Panc1 (cell line): ENCODE results near the gene COL23A1. TPM values are rescaled to one million over a fixed set of nuclear protein-coding genes. Genes with fewer than 3 reads are reported as not detected.
"Not testable (repeated sequence)": the region's sequence is repeated elsewhere in the genome, so short reads cannot be mapped to it uniquely, and the experiment has no call there.

Source experiments
- ATAC-seq: fragments of 200-7000 bp; cut with Tn5 transposase; 2 replicates; pipeline ENCODE4 v1.9.1; 2020; ENCODE audit warnings: mild to moderate bottlenecking, moderate library complexity
- BruUV-seq: library from RNA; stranded (reverse); fragments of 400-500 nt; replicated peaks from 2 replicates; lab custom pipeline; 2021; lab: Mats Ljungman, UMichigan
- CTCF ChIA-PET: fragments of 300-600 bp; sonication (Branson Sonifier 250); formaldehyde crosslinking; loops from one replicate; lab custom pipeline; 2022; ENCODE audit warnings: antibody characterized with exemption; lab: Charles Lee
- POLR2A ChIA-PET: fragments of 300-600 bp; sonication (Branson Sonifier 250); formaldehyde crosslinking; loops from one replicate; lab custom pipeline; 2022; ENCODE audit warnings: antibody characterized with exemption; lab: Charles Lee
- DNase-seq: peaks from one replicate; pipeline ENCODE4 v3.0.0-alpha.2; 2010; ENCODE audit warnings: low read depth, low spot score
- H3K27ac ChIP-seq: 2 replicates; pipeline ENCODE4 v1.5.1; 2011; ENCODE audit warnings: mild to moderate bottlenecking, low read length, inconsistent platforms
- H3K27me3 ChIP-seq: fragments of 200-500 bp; sonication (Bioruptor generic); 2 replicates; pipeline ENCODE4 v1.6.0; 2014; ENCODE audit warnings: low read length, inconsistent platforms; ENCODE audit not compliant: control insufficient read depth, insufficient read depth
- H3K36me3 ChIP-seq: fragments of 200-500 bp; sonication (Bioruptor generic); 2 replicates; pipeline ENCODE4 v1.5.1; 2014; ENCODE audit warnings: inconsistent platforms, mild to moderate bottlenecking, low read length, moderate library complexity; ENCODE audit not compliant: control insufficient read depth, insufficient read depth
- H3K4me1 ChIP-seq: 2 replicates; pipeline ENCODE4 v1.5.1; 2011; ENCODE audit warnings: inconsistent platforms, mild to moderate bottlenecking, low read length, moderate library complexity; ENCODE audit not compliant: control insufficient read depth, insufficient read depth
- H3K4me3 ChIP-seq, 2 experiments: 2 replicates each; pipeline ENCODE4 v1.5.1; 2011 to 2012; ENCODE audit warnings: low read depth in 2 of 2, low read length in 2 of 2, mild to moderate bottlenecking in 2 of 2, inconsistent platforms in 1 of 2, moderate library complexity in 1 of 2
- H3K9me3 ChIP-seq: fragments of 200-500 bp; sonication (Bioruptor generic); 2 replicates; pipeline ENCODE4 v1.5.1; 2014; ENCODE audit warnings: low read depth, mild to moderate bottlenecking, inconsistent platforms, low read length, moderate library complexity; ENCODE audit not compliant: control insufficient read depth, insufficient read depth
- CTCF ChIP-seq: fragments of 450-650 bp; IDR thresholded peaks from 2 replicates; pipeline ENCODE4 v1.5.1; 2017; ENCODE audit warnings: mild to moderate bottlenecking
- POLR2AphosphoS5 ChIP-seq: IDR thresholded peaks from 2 replicates; pipeline ENCODE4 v1.6.1; 2012; ENCODE audit warnings: mild to moderate bottlenecking, low read depth, low read length, moderate library complexity
- REST ChIP-seq, 2 experiments: IDR thresholded peaks; 2 replicates each; pipeline ENCODE4 v1.6.1; 2011 to 2012; ENCODE audit warnings: low read depth in 2 of 2, control low read depth in 1 of 2, low read length in 1 of 2, mild to moderate bottlenecking in 1 of 2, moderate library complexity in 1 of 2; ENCODE audit not compliant: insufficient read depth in 1 of 2
- SIN3A ChIP-seq: IDR thresholded peaks from 2 replicates; pipeline ENCODE4 v1.6.1; 2012; ENCODE audit warnings: low read depth, mild to moderate bottlenecking, low read length, moderate library complexity, borderline replicate concordance; ENCODE audit not compliant: insufficient read depth
- TCF7L2 ChIP-seq: IDR thresholded peaks from 2 replicates; pipeline ENCODE4 v1.6.1; 2011; ENCODE audit warnings: mild to moderate bottlenecking, low read depth, low read length, inconsistent platforms
- in situ Hi-C: cut with HindIII; loops from 2 replicates; pipeline ENCODE4 v1.10.0; 2016; ENCODE audit warnings: low sequenced_read_pairs, low pct_unique_long_range_greater_than_20kb
- intact Hi-C: fragments of 100-400 bp; cut with micrococcal nuclease; formaldehyde crosslinking; loops from one replicate; pipeline ENCODE4 v1.10.0; 2022; ENCODE audit not compliant: unreplicated experiment
- total RNA-seq: library from RNA; stranded (reverse); gene quantifications from one replicate; pipeline ENCODE4 v1.2.1, GENCODE V29; 2021; ENCODE audit not compliant: unreplicated experiment

Gene COL23A1
- total RNA-seq, 1 experiment from 2014 or later, result 0.05 TPM

GRCh38 chr5:178199581-178200434, 390.4 kb downstream of the COL23A1 start:
- Histone ChIP-seq H3K4me1 (peaks cover 9% of the 10 kb centered on the region; the same call in 1 of the 2 replicates), H3K36me3 (no peaks in the 10 kb centered on the region; the same call in 1 of the 2 replicates), H3K27me3 (no peaks in the 10 kb centered on the region), H3K4me3 (no peak overlapping the region), H3K9me3 (no peaks in the 10 kb centered on the region), H3K27ac (no peak overlapping the region)
- no TSS peak for BruUV-seq
- intact Hi-C loops (no loop called here), in situ Hi-C loops (no loop called here)
- DNase-seq (no peak), ATAC-seq (no peak)
- CTCF ChIA-PET, result no interaction called here
- TF ChIP-seq CTCF, result no peak
- no peak for TF ChIP-seq SIN3A
- no peak for TF ChIP-seq REST (IDR thresholded peaks at IDR 0.05; ENCODE audit: insufficient read depth in 1 of 2, low read depth in 2 of 2, low read length in 1 of 2)
- no peak for TF ChIP-seq TCF7L2
- no peak for TF ChIP-seq POLR2AphosphoS5
- POLR2A ChIA-PET, result no interaction called here

GRCh38 chr5:178198706-178199105, 391.5 kb downstream of the COL23A1 start:
- ATAC-seq (no peak), DNase-seq (no peak)
- H3K4me3 ChIP-seq, result no peak overlapping the region
- intact Hi-C loops, result no loop called here
- in situ Hi-C loops, result no loop called here
- TF ChIP-seq CTCF, result no peak
- no peak for TF ChIP-seq POLR2AphosphoS5
- no peak for TF ChIP-seq REST (IDR thresholded peaks at IDR 0.05; ENCODE audit: insufficient read depth in 1 of 2, low read depth in 2 of 2, low read length in 1 of 2)
- no peak for TF ChIP-seq SIN3A
- no peak for TF ChIP-seq TCF7L2
- no TSS peak for BruUV-seq
- CTCF ChIA-PET, result no interaction called here
- H3K27ac ChIP-seq, result no peak overlapping the region
- no peaks in the 10 kb centered on the region for H3K27me3 ChIP-seq
- no peaks in the 10 kb centered on the region for H3K36me3 ChIP-seq
- no peaks in the 10 kb centered on the region for H3K9me3 ChIP-seq
- peaks cover 9% of the 10 kb centered on the region; the same call in 1 of the 2 replicates for H3K4me1 ChIP-seq
- POLR2A ChIA-PET, result no interaction called here

GRCh38 chr5:178198151-178198550, 392.0 kb downstream of the COL23A1 start:
- H3K36me3 ChIP-seq, H3K4me3 ChIP-seq, CTCF ChIA-PET, POLR2A ChIA-PET, H3K27me3 ChIP-seq, ATAC-seq, intact Hi-C loops, in situ Hi-C loops, H3K27ac ChIP-seq, H3K4me1 ChIP-seq, DNase-seq, H3K9me3 ChIP-seq, BruUV-seq: not testable (repeated sequence)
